K562 (cell line): Measurements from ENCODE around the gene ZSWIM8. TPM values are rescaled to one million over a fixed set of nuclear protein-coding genes. Genes with fewer than 3 reads are reported as not detected.
A peak's percentile ranks its signal among the peaks of the same experiment; 100 is the strongest.

Experiments used
- ARID1B ChIP-seq: fragments of 450-650 bp; IDR thresholded peaks from 2 replicates; pipeline ENCODE4 v1.6.1; 2016; ENCODE audit warnings: antibody characterized with exemption, mild to moderate bottlenecking, inconsistent platforms
- CBX8 ChIP-seq: fragments of 200-600 bp; sonication (generic); IDR thresholded peaks from 2 replicates; pipeline ENCODE4 v1.6.1; 2012; ENCODE audit warnings: borderline replicate concordance, mixed run types, low read depth, mild to moderate bottlenecking, moderate library complexity, mixed read lengths, low read length, control low read depth, inconsistent platforms; ENCODE audit not compliant: poor library complexity, severe bottlenecking; ENCODE audit errors: extremely low read depth
- CHCHD3 ChIP-seq: fragments of 250-450 bp; sonication (Bioruptor Pico); IDR thresholded peaks from 2 replicates; pipeline ENCODE4 v2.1.2; 2022; ENCODE audit warnings: mild to moderate bottlenecking
- HDAC3 ChIP-seq: fragments of 450-650 bp; IDR thresholded peaks from 2 replicates; pipeline ENCODE4 v1.6.1; 2018; ENCODE audit warnings: borderline replicate concordance, mild to moderate bottlenecking, moderate library complexity; ENCODE audit not compliant: partially characterized antibody
- JUND ChIP-seq, 2 experiments: IDR thresholded peaks; 2 replicates in 1 of 2; 3 replicates in 1 of 2; pipeline ENCODE4 v1.6.1; 2011; ENCODE audit warnings: borderline replicate concordance in 2 of 2, low read depth in 2 of 2, low read length in 2 of 2, improper control_type of control experiment in 1 of 2, missing biosample characterization in 1 of 2, missing genetic modification characterization in 1 of 2, missing genetic modification reagents in 1 of 2
- NFATC3 ChIP-seq: fragments of 450-650 bp; IDR thresholded peaks from 2 replicates; pipeline ENCODE4 v1.6.1; 2017; ENCODE audit warnings: mild to moderate bottlenecking
- PRPF4 ChIP-seq: fragments of 200-400 bp; formaldehyde crosslinking; IDR thresholded peaks from one replicate; pipeline ENCODE4 v1.6.1; 2017; ENCODE audit warnings: low read length, low read depth, mild to moderate bottlenecking; ENCODE audit not compliant: insufficient read depth, poor library complexity, severe bottlenecking
- SAFB ChIP-seq: fragments of 200-400 bp; formaldehyde crosslinking; IDR thresholded peaks from 2 replicates; pipeline ENCODE4 v1.6.1; 2017; ENCODE audit warnings: low read depth, low read length, borderline replicate concordance
- ZC3H8 ChIP-seq: fragments of 450-650 bp; IDR thresholded peaks from 2 replicates; pipeline ENCODE4 v1.6.1; 2017
- ZNF133 ChIP-seq: fragments of 250-450 bp; sonication (Bioruptor Pico); IDR thresholded peaks from 2 replicates; pipeline ENCODE4 v1.4.0; 2020; ENCODE audit warnings: mild to moderate bottlenecking
- ZNF175 ChIP-seq: fragments of 200-800 bp; sonication (Bioruptor generic); IDR thresholded peaks from 2 replicates; pipeline ENCODE4 v1.6.1; 2016; ENCODE audit warnings: low read depth, mild to moderate bottlenecking, missing genetic modification characterization, missing compliant biosample characterization
- ZNF436 ChIP-seq: fragments of 250-450, 450-650 bp; sonication (Bioruptor Pico); formaldehyde crosslinking; IDR thresholded peaks from 2 replicates; pipeline ENCODE4 v1.7.0; 2020; ENCODE audit warnings: mild to moderate bottlenecking
- ZNF707 ChIP-seq: fragments of 250-450 bp; sonication (Bioruptor Pico); conservative IDR thresholded peaks from 2 replicates; pipeline ENCODE4 v1.8.0; 2022; ENCODE audit warnings: inconsistent platforms, mild to moderate bottlenecking, moderate library complexity
- polyA plus RNA-seq, 8 experiments: library from polyadenylated mRNA; depleted of rRNA in 4 of 8; stranded (reverse) in 5 of 8; unstranded in 3 of 8; fragments of >200 nt; fragmentation: Nextera tagmentation in 2 of 8; fragmentation: Illumina TruSeq in 1 of 8; extraction: Ambion mirVana in 2 of 8; extraction: Trizol in 1 of 8; gene quantifications; 2 replicates each; pipeline versions ENCODE4 v1.2.1 to v1.2.3, GENCODE V29; 2011 to 2014; ENCODE audit warnings: inconsistent platforms in 1 of 8, missing spikeins in 1 of 8
- total RNA-seq, 7 experiments: library from RNA; depleted of rRNA in 6 of 7; stranded (reverse); fragments of >200 nt in 6 of 7; fragmentation: Illumina TruSeq in 2 of 7; extraction: Trizol in 2 of 7; gene quantifications; 2 replicates each; pipeline versions ENCODE4 v1.2.1 to v1.2.3, GENCODE V29; 2011 to 2021; ENCODE audit warnings: low replicate concordance in 1 of 7
- TF ChIP-seq, protein P1 (sequence below): fragments of 250-450 bp; sonication (Bioruptor Pico); IDR thresholded peaks from 2 replicates; pipeline ENCODE4 v1.4.0; 2020; ENCODE audit warnings: borderline replicate concordance
- TF ChIP-seq, protein P2 (sequence below): fragments of 250-450 bp; sonication (Bioruptor Pico); IDR thresholded peaks from 2 replicates; pipeline ENCODE4 v1.5.0; 2021; ENCODE audit warnings: mild to moderate bottlenecking, borderline replicate concordance
- TF ChIP-seq, protein P3 (sequence below): fragments of 250-450 bp; sonication (Bioruptor Pico); IDR thresholded peaks from 2 replicates; pipeline ENCODE4 v1.8.0; 2022; ENCODE audit warnings: inconsistent platforms, mild to moderate bottlenecking, moderate library complexity, borderline replicate concordance

Gene ZSWIM8
- total and polyA plus RNA-seq, 9 of the 15 experiments (the other 6 are each of a cell fraction or from before 2014, with no cell fraction given), result 5.6 to 47.8 (median 26.7) TPM

DNA sequence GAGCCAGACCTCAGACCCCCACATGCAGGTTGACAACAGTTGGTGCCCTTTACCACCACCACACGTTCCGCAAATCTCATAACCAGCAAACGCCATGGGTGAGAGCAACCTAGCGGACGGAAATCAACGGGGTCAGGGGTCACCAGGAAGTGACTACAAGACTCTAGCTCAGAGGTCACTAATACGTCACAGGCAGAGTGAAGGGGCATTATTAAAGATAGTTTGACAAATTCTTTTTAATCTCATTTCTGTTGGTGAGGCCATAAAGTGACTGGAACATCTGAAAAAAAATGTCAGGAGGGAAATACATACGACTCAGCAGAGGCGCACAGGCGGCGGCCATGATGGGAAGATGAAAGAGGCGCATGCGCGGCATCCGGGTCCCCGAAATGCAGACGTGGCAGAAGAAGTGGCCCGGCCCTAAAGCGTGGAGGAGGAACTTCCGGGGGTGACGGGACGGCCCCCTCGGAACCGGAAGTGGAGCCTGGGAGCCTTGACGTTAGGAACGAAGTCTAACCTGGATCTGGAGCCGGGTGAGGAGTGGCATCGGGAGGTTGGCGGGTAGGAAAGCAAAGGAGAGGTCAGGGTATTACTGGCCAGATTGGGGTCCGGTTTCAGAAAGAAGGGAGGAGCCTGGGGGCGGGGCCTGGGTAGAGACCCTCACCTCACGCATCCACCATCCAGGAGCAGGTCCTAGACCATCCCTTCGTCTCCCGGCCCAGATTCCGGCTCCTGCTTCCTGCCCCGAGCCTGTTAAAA lies 41.3 kb upstream of the ZSWIM8 start, which contains the start of gene SEC24C (continued):
- TF ChIP-seq CHCHD3 (no peak), ZNF436 (CRISPR knock-in tag) (no peak), SAFB (no peak), ZC3H8 (no peak), NFATC3 (peak; percentile 70; the same call in 1 of the 2 replicates), JUND (IDR thresholded peaks at IDR 0.05; ENCODE audit: borderline replicate concordance, low read depth, low read length) (peak; percentile 45; the same call in 1 of the 2 replicates), JUND (tag; IDR thresholded peaks at IDR 0.05; ENCODE audit: borderline replicate concordance, low read depth, low read length) (peak; percentile 77; the same call in 1 of the 3 replicates), ZNF707 (peak; percentile 66), ARID1B (no peak; the same call in none of the 2 replicates), CBX8 (no peak), ZNF175 (CRISPR knock-in tag) (no peak), HDAC3 (peak; percentile 44), PRPF4 (no peak), ZNF133 (CRISPR knock-in tag) (peak; percentile 34; the same call in 1 of the 2 replicates)
- TF ChIP-seq, protein P1, sequence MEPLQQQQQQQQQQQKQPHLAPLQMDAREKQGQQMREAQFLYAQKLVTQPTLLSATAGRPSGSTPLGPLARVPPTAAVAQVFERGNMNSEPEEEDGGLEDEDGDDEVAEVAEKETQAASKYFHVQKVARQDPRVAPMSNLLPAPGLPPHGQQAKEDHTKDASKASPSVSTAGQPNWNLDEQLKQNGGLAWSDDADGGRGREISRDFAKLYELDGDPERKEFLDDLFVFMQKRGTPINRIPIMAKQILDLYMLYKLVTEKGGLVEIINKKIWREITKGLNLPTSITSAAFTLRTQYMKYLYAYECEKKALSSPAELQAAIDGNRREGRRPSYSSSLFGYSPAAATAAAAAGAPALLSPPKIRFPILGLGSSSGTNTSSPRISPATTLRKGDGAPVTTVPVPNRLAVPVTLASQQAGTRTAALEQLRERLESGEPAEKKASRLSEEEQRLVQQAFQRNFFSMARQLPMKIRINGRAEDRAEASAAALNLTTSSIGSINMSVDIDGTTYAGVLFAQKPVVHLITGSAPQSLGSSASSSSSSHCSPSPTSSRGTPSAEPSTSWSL, result peak; percentile 76; the same call in 1 of the 2 replicates
- TF ChIP-seq, protein P2, sequence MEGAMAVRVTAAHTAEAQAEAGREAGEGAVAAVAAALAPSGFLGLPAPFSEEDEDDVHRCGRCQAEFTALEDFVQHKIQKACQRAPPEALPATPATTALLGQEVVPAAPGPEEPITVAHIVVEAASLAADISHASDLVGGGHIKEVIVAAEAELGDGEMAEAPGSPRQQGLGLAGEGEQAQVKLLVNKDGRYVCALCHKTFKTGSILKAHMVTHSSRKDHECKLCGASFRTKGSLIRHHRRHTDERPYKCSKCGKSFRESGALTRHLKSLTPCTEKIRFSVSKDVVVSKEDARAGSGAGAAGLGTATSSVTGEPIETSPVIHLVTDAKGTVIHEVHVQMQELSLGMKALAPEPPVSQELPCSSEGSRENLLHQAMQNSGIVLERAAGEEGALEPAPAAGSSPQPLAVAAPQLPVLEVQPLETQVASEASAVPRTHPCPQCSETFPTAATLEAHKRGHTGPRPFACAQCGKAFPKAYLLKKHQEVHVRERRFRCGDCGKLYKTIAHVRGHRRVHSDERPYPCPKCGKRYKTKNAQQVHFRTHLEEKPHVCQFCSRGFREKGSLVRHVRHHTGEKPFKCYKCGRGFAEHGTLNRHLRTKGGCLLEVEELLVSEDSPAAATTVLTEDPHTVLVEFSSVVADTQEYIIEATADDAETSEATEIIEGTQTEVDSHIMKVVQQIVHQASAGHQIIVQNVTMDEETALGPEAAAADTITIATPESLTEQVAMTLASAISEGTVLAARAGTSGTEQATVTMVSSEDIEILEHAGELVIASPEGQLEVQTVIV (CRISPR knock-in tag), result no peak
- TF ChIP-seq, protein P3, sequence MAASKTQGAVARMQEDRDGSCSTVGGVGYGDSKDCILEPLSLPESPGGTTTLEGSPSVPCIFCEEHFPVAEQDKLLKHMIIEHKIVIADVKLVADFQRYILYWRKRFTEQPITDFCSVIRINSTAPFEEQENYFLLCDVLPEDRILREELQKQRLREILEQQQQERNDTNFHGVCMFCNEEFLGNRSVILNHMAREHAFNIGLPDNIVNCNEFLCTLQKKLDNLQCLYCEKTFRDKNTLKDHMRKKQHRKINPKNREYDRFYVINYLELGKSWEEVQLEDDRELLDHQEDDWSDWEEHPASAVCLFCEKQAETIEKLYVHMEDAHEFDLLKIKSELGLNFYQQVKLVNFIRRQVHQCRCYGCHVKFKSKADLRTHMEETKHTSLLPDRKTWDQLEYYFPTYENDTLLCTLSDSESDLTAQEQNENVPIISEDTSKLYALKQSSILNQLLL (CRISPR knock-in tag), result no peak
